Measurements from ENCODE around the gene RBBP9. TPM values are rescaled to one million over a fixed set of nuclear protein-coding genes. Genes with fewer than 3 reads are reported as not detected.

The RBBP9 gene
- total and polyA plus RNA-seq, 2 donors (not counting 3 experiments of a cell fraction or from before 2014, with no cell fraction given): 8.5 to 17.0 TPM

- intact Hi-C loops (cut with micrococcal nuclease) (no loop called here), dilution Hi-C loops (cut with MboI; ENCODE audit: extremely low pct_ligation_motif_present, low sequenced_read_pairs) (no loop called here)
- POLR2A ChIA-PET: no interaction called here
- H4K20me1 ChIP-seq (replicated peaks; ENCODE audit: control insufficient read depth, extremely low read depth, insufficient read depth, low read length): no peaks in the 10 kb centered on the region
- no peak for TF ChIP-seq CTCF (IDR thresholded peaks at IDR 0.05; ENCODE audit: extremely low read depth in 1 of 2, insufficient read depth in 1 of 2, low read depth in 1 of 2, low read length in 2 of 2)
- no peak for TF ChIP-seq JUN (IDR thresholded peaks at IDR 0.05; ENCODE audit: borderline replicate concordance, insufficient read depth, insufficient read length, low read depth)
- no peak for TF ChIP-seq GATA2 (IDR thresholded peaks at IDR 0.05; ENCODE audit: insufficient read depth, insufficient read length, low read depth, low read length)
- no peak for TF ChIP-seq FOS (IDR thresholded peaks at IDR 0.05; ENCODE audit: borderline replicate concordance, insufficient read depth, low read length)
- no peak for TF ChIP-seq EZH2 (IDR thresholded peaks at IDR 0.05; ENCODE audit: borderline replicate concordance, low read depth, low read length, severe bottlenecking)
- TF ChIP-seq MAX (IDR thresholded peaks at IDR 0.05; ENCODE audit: insufficient read depth, insufficient read length): no peak
- no peak for TF ChIP-seq POLR2AphosphoS5 (IDR thresholded peaks at IDR 0.05; ENCODE audit: insufficient read depth, low read depth, low read length)
- TF ChIP-seq POLR2A (IDR thresholded peaks at IDR 0.05; ENCODE audit: low read depth, low read length): no peak
- no peak for TF ChIP-seq MYC (IDR thresholded peaks at IDR 0.05; ENCODE audit: low read depth, low read length)
- no peak overlapping the region for H3K4me3 ChIP-seq (replicated peaks in 1 of 3; ENCODE audit: insufficient read depth in 1 of 3, low read depth in 1 of 3, low read length in 3 of 3)
- H2AFZ ChIP-seq (ENCODE audit: low read depth, low read length): no peak overlapping the region
- H3K9me3 ChIP-seq (replicated peaks; ENCODE audit: control insufficient read depth, insufficient read depth, low read length): no peaks in the 10 kb centered on the region
- no peak overlapping the region for H3K4me2 ChIP-seq (ENCODE audit: insufficient read depth, low read length)
- H3K4me1 ChIP-seq (ENCODE audit: control insufficient read depth, extremely low read depth, insufficient read depth, low read length): no peaks in the 10 kb centered on the region
- no peak overlapping the region for H3K27ac ChIP-seq (ENCODE audit: insufficient read depth, low read depth, low read length)
- H3K36me3 ChIP-seq (ENCODE audit: control insufficient read depth in 2 of 2, extremely low read depth in 1 of 2, insufficient read depth in 2 of 2, low read length in 2 of 2): peaks cover 21 to 31% of the 10 kb centered on the region in 2 experiments
- H3K27me3 ChIP-seq (ENCODE audit: control insufficient read depth in 2 of 2, insufficient read depth in 2 of 2, low read length in 2 of 2): no peaks in the 10 kb centered on the region
- CTCF ChIA-PET: no interaction called here
- DNase-seq (ENCODE audit: low read depth, low spot score) (no peak), FAIRE-seq (no peak)
- BruUV-seq (replicated peaks): no TSS peak
- H3K9me1 ChIP-seq (replicated peaks; ENCODE audit: control insufficient read depth, extremely low read depth, insufficient read depth, low read length): no peaks in the 10 kb centered on the region
- H3K9ac ChIP-seq (replicated peaks; ENCODE audit: extremely low read depth, insufficient read depth, low read length): no peak overlapping the region
- no peaks in the 10 kb centered on the region for H3K79me2 ChIP-seq (ENCODE audit: control insufficient read depth, insufficient read depth, low read length)
Measured at GRCh38 chr20:18524646-18525045, 27.6 kb upstream of the RBBP9 start.
